Neural crest cell (in vitro differentiated cells): Measurements from ENCODE around the gene HAUS5. TPM values are rescaled to one million over a fixed set of nuclear protein-coding genes. Genes with fewer than 3 reads are reported as not detected.

Experiments
- DNase-seq: peaks from one replicate; pipeline ENCODE4 v3.0.0; 2021; ENCODE audit warnings: low read depth, mixed read lengths, low spot score
- H3K27ac Mint-ChIP-seq: one replicate; pipeline ENCODE4 v1.8.0; 2021; ENCODE audit warnings: mild to moderate bottlenecking, mixed read lengths; ENCODE audit not compliant: unreplicated experiment
- H3K27me3 Mint-ChIP-seq: 2 replicates; pipeline ENCODE4 v1.8.0; 2021; ENCODE audit warnings: low read depth, mild to moderate bottlenecking, mixed read lengths
- H3K36me3 Mint-ChIP-seq: 2 replicates; pipeline ENCODE4 v1.8.0; 2021; ENCODE audit warnings: low read depth, mild to moderate bottlenecking, mixed read lengths
- H3K4me1 Mint-ChIP-seq: 2 replicates; pipeline ENCODE4 v1.8.0; 2021; ENCODE audit warnings: mixed read lengths
- H3K4me3 Mint-ChIP-seq: one replicate; pipeline ENCODE4 v1.8.0; 2021; ENCODE audit warnings: mild to moderate bottlenecking, mixed read lengths
- H3K9me3 Mint-ChIP-seq: 2 replicates; pipeline ENCODE4 v1.8.0; 2021; ENCODE audit warnings: mixed read lengths
- long read RNA-seq: library from polyadenylated mRNA; unstranded; transcript quantifications from one replicate; pipeline ENCODE4 v2.0.0, GENCODE V29; 2020
- total RNA-seq: library from RNA; stranded (reverse); gene quantifications from 2 replicates; pipeline ENCODE4 v1.2.1, GENCODE V29; 2021
- TF ChIP-seq, protein P1 (sequence below): fragments of 200-600 bp; sonication (generic); conservative IDR thresholded peaks from 2 replicates; pipeline ENCODE4 v1.5.0; 2021; ENCODE audit warnings: antibody characterized with exemption, mild to moderate bottlenecking

The HAUS5 gene
- total RNA-seq, result 52.8 and 55.9 TPM in 2 replicates
- long read RNA-seq, full-length matches to known transcripts, result 6 of 7 reads
- long read RNA-seq, partial matches to known transcripts, result 0 of 7 reads
- long read RNA-seq, other reads (novel, unspliced or antisense), result 1 of 7 reads

DNA sequence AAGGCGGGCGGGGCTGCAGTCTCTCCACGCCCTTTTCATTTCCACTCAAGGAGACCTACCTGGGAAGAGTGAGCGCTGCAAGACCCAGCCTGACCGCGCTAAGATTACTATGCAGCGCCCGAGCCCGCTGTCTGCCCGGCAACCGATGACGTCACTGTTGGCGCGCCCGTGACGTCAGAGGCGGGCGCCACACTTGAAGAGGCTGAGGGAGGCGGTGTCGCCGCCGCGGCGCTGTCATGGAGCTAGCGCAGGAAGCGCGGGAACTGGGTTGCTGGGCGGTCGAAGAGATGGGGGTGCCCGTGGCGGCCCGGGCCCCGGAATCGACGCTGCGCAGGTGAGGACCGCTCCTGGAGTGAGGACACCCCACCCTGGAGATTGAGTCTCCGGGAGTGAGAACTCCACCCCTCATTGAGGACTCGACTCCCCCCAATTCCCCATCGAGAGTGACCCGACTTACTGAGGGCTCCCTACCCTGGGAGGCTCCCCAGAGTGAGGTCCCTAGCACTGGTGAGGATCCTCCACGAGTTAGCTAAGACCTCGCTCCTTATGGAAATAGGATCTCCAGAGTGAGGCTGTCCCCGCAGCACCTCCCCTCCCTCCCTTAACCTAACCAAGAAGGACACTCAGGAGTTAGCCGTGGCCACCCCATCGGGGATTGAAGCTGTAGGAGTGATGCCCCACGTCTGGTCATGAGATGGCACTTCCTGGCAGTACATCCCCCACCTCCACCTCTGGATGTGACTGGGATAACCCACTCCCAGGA, at the start of gene HAUS5:
TSS of gene HAUS5 (plus strand) at position 177 of the 763 bp plus-strand sequence. CDS start at position 237, 60 bp downstream.
- peaks cover 3% of the 10 kb centered on the region for H3K36me3 Mint-ChIP-seq
- peak within 1 kb of the TSS; percentile 96 for H3K27ac Mint-ChIP-seq
- no peaks in the 10 kb centered on the region for H3K27me3 Mint-ChIP-seq
- peaks cover 11% of the 10 kb centered on the region for H3K4me1 Mint-ChIP-seq
- TF ChIP-seq, protein P1, sequence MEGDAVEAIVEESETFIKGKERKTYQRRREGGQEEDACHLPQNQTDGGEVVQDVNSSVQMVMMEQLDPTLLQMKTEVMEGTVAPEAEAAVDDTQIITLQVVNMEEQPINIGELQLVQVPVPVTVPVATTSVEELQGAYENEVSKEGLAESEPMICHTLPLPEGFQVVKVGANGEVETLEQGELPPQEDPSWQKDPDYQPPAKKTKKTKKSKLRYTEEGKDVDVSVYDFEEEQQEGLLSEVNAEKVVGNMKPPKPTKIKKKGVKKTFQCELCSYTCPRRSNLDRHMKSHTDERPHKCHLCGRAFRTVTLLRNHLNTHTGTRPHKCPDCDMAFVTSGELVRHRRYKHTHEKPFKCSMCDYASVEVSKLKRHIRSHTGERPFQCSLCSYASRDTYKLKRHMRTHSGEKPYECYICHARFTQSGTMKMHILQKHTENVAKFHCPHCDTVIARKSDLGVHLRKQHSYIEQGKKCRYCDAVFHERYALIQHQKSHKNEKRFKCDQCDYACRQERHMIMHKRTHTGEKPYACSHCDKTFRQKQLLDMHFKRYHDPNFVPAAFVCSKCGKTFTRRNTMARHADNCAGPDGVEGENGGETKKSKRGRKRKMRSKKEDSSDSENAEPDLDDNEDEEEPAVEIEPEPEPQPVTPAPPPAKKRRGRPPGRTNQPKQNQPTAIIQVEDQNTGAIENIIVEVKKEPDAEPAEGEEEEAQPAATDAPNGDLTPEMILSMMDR, result no peak
- H3K9me3 Mint-ChIP-seq, result peaks cover 6% of the 10 kb centered on the region
- DNase-seq, result peak; percentile 93
- H3K4me3 Mint-ChIP-seq, result peak within 1 kb of the TSS; percentile 92

GRCh38 chr19:35562776-35563175, 49.8 kb upstream of the HAUS5 start:
- Mint-ChIP-seq H3K4me1 (no peaks in the 10 kb centered on the region), H3K27me3 (peaks cover 70% of the 10 kb centered on the region), H3K9me3 (no peaks in the 10 kb centered on the region), H3K4me3 (no peak overlapping the region), H3K27ac (no peak overlapping the region), H3K36me3 (no peaks in the 10 kb centered on the region)
- no peak for DNase-seq
- TF ChIP-seq, protein P1, result no peak

DNA sequence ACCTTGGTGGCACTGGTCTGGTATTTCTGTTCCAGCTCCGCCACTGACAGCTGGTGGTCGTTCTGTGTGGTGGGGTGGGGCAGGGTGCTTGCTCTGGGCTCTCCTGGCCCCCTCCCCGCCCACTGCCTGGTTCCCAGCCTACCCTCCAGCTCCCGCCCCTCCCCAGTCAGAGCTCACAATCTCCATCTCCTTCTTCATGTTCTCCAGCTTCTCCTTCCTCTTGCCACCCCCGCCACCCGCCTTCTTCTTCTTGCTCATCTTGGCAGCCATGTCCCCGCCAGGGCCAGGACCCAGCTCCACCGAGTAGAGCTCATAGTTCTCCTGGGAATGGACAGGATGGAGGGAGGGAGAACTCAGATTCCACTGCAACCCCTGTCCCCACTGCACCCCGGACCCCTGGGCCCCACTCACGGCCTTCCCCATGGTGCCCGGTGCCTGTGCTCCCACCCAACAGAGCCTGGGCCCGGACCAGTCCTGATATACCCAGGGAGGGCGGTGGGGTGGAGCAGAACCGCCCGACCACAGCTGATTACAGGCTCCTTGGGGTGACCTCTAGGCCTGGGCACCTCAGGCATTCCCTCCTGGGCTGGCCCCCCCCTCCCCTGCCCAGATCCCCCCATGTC, 49.2 kb upstream of the HAUS5 start, which contains the start of gene ATP4A:
TSS of gene ATP4A (minus strand) at position 452 of the 623 bp plus-strand sequence. CDS start at position 423, 29 bp downstream.
- no peak for DNase-seq
- Mint-ChIP-seq H3K4me3 (no peak within 1 kb of the TSS), H3K27ac (no peak within 1 kb of the TSS), H3K9me3 (no peaks in the 10 kb centered on the region), H3K4me1 (no peaks in the 10 kb centered on the region), H3K27me3 (peaks cover 69% of the 10 kb centered on the region), H3K36me3 (no peaks in the 10 kb centered on the region)
- TF ChIP-seq, protein P1, result no peak

GRCh38 chr19:35565016-35565856, 47.3 kb upstream of the HAUS5 start:
- Mint-ChIP-seq H3K27ac (no peak overlapping the region), H3K27me3 (peaks cover 52% of the 10 kb centered on the region), H3K36me3 (no peaks in the 10 kb centered on the region), H3K4me3 (no peak overlapping the region), H3K9me3 (no peaks in the 10 kb centered on the region), H3K4me1 (no peaks in the 10 kb centered on the region)
- DNase-seq, result no peak
- TF ChIP-seq, protein P1, result no peak

GRCh38 chr19:35566738-35567137, 45.8 kb upstream of the HAUS5 start:
- Mint-ChIP-seq H3K36me3 (no peaks in the 10 kb centered on the region), H3K27me3 (peaks cover 47% of the 10 kb centered on the region), H3K4me1 (no peaks in the 10 kb centered on the region), H3K4me3 (no peak overlapping the region), H3K27ac (no peak overlapping the region), H3K9me3 (no peaks in the 10 kb centered on the region)
- TF ChIP-seq, protein P1, result no peak
- DNase-seq, result no peak
